Measurements from ENCODE around the gene PP2D1. TPM values are rescaled to one million over a fixed set of nuclear protein-coding genes. Genes with fewer than 3 reads are reported as not detected.
A peak's percentile ranks its signal among the peaks of the same experiment; 100 is the strongest.

PP2D1 gene
- total and polyA plus RNA-seq, 9 of the 15 experiments (the other 6 are each of a cell fraction or from before 2014, with no cell fraction given), result 0.07 to 0.10 TPM; not detected in 7

DNA sequence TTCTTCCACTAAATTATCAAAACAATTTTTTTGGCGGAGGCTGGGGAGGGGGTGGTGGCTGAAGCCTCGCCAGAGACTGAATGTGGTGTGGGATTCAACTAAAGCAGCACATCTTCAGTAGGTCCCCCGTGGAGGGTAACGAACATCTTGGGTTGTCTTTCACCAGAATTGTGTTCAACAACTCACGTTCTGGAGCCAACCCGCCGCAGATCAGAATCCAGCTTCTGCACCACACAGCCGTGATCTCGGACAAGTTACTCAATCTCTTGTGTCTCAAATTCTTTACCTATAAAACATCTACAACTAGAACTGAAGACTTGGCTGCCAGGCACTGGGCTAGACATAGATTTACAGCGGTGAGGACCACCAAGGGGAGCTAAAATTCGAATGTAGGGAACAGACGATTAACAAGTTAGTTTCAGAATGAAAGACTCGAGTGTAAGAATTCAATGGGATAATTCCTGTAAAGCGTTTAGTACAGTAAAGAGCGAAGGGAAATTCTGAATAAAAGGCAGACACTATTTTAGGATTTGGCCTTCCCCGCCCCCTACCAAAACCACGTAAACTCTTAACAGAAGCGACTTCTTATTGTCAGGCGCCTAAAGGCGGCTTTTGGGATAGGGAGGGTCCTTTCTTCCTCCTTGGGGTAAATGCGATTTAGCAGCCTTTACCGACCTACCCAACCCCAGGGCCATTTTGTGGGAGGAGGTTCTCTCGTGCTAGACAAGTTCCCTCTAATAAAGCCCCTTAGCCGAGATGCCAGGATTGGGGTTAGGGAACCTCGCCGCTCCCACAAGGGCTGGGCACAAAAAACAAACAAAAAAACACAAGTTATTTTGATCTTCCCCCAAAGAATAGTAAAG, 65.9 kb downstream of the PP2D1 start (continued):
- TF ChIP-seq, protein P1, sequence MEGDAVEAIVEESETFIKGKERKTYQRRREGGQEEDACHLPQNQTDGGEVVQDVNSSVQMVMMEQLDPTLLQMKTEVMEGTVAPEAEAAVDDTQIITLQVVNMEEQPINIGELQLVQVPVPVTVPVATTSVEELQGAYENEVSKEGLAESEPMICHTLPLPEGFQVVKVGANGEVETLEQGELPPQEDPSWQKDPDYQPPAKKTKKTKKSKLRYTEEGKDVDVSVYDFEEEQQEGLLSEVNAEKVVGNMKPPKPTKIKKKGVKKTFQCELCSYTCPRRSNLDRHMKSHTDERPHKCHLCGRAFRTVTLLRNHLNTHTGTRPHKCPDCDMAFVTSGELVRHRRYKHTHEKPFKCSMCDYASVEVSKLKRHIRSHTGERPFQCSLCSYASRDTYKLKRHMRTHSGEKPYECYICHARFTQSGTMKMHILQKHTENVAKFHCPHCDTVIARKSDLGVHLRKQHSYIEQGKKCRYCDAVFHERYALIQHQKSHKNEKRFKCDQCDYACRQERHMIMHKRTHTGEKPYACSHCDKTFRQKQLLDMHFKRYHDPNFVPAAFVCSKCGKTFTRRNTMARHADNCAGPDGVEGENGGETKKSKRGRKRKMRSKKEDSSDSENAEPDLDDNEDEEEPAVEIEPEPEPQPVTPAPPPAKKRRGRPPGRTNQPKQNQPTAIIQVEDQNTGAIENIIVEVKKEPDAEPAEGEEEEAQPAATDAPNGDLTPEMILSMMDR (IDR thresholded peaks at IDR 0.05 in 2 of 3, conservative IDR thresholded peaks at IDR 0.05 in 1 of 3; ENCODE audit: insufficient read depth in 2 of 3, low read depth in 1 of 3, low read length in 3 of 3), result no peak; a peak in 1 of 6 replicates
- TF ChIP-seq ZKSCAN8 (CRISPR knock-in tag; IDR thresholded peaks at IDR 0.05) (peak; percentile 74; the same call in 1 of the 2 replicates), TARDBP (IDR thresholded peaks at IDR 0.05) (no peak), LEF1 (IDR thresholded peaks at IDR 0.05) (0 out of 2 replicates have a peak, but pooled peaks have one; percentile 18), ZNF431 (CRISPR knock-in tag; IDR thresholded peaks at IDR 0.05) (no peak), POLR2AphosphoS5 (IDR thresholded peaks at IDR 0.05; ENCODE audit: control insufficient read depth, insufficient read depth, low read depth, low read length) (no peak), ARID1B (IDR thresholded peaks at IDR 0.05) (no peak), SMARCE1 (IDR thresholded peaks at IDR 0.05) (peak; percentile 61; the same call in 1 of the 2 replicates), ZNF79 (CRISPR knock-in tag; IDR thresholded peaks at IDR 0.05; ENCODE audit: low read depth) (0 out of 2 replicates have a peak, but pooled peaks have one; percentile 54), STAT5B (CRISPR knock-in tag; IDR thresholded peaks at IDR 0.05) (no peak), ZNF140 (CRISPR knock-in tag; IDR thresholded peaks at IDR 0.05) (no peak), FOXA3 (CRISPR knock-in tag; conservative IDR thresholded peaks at IDR 0.05 in 1 of 2, IDR thresholded peaks at IDR 0.05 in 1 of 2) (peak in 1 of 2 experiments; percentile 28; a peak in 1 of 4 replicates), BHLHE40 (IDR thresholded peaks at IDR 0.05; ENCODE audit: low read length) (peak; percentile 40; the same call in 1 of the 2 replicates), ZNF311 (CRISPR knock-in tag; IDR thresholded peaks at IDR 0.05) (0 out of 2 replicates have a peak, but pooled peaks have one; percentile 39)
- TF ChIP-seq, protein P2, sequence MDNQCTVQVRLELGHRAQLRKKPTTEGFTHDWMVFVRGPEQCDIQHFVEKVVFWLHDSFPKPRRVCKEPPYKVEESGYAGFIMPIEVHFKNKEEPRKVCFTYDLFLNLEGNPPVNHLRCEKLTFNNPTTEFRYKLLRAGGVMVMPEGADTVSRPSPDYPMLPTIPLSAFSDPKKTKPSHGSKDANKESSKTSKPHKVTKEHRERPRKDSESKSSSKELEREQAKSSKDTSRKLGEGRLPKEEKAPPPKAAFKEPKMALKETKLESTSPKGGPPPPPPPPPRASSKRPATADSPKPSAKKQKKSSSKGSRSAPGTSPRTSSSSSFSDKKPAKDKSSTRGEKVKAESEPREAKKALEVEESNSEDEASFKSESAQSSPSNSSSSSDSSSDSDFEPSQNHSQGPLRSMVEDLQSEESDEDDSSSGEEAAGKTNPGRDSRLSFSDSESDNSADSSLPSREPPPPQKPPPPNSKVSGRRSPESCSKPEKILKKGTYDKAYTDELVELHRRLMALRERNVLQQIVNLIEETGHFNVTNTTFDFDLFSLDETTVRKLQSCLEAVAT (IDR thresholded peaks at IDR 0.05), result peak; percentile 10 to 19
- TF ChIP-seq, protein P3, sequence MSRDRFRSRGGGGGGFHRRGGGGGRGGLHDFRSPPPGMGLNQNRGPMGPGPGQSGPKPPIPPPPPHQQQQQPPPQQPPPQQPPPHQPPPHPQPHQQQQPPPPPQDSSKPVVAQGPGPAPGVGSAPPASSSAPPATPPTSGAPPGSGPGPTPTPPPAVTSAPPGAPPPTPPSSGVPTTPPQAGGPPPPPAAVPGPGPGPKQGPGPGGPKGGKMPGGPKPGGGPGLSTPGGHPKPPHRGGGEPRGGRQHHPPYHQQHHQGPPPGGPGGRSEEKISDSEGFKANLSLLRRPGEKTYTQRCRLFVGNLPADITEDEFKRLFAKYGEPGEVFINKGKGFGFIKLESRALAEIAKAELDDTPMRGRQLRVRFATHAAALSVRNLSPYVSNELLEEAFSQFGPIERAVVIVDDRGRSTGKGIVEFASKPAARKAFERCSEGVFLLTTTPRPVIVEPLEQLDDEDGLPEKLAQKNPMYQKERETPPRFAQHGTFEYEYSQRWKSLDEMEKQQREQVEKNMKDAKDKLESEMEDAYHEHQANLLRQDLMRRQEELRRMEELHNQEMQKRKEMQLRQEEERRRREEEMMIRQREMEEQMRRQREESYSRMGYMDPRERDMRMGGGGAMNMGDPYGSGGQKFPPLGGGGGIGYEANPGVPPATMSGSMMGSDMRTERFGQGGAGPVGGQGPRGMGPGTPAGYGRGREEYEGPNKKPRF (IDR thresholded peaks at IDR 0.05; ENCODE audit: low read depth, low read length), result no peak
- TF ChIP-seq, protein P4, sequence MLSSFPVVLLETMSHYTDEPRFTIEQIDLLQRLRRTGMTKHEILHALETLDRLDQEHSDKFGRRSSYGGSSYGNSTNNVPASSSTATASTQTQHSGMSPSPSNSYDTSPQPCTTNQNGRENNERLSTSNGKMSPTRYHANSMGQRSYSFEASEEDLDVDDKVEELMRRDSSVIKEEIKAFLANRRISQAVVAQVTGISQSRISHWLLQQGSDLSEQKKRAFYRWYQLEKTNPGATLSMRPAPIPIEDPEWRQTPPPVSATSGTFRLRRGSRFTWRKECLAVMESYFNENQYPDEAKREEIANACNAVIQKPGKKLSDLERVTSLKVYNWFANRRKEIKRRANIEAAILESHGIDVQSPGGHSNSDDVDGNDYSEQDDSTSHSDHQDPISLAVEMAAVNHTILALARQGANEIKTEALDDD (IDR thresholded peaks at IDR 0.05), result peak; percentile 21; the same call in 1 of the 2 replicates
- TF ChIP-seq, protein P5, sequence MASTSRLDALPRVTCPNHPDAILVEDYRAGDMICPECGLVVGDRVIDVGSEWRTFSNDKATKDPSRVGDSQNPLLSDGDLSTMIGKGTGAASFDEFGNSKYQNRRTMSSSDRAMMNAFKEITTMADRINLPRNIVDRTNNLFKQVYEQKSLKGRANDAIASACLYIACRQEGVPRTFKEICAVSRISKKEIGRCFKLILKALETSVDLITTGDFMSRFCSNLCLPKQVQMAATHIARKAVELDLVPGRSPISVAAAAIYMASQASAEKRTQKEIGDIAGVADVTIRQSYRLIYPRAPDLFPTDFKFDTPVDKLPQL (IDR thresholded peaks at IDR 0.05; ENCODE audit: extremely low read depth, insufficient read length), result no peak

Measured in K562 (cell line).